K562 (cell line): ENCODE results near the gene VDR. TPM values are rescaled to one million over a fixed set of nuclear protein-coding genes. Genes with fewer than 3 reads are reported as not detected.

Experiments used
- E2F1 ChIP-seq: sonication (generic); formaldehyde crosslinking; IDR thresholded peaks from 2 replicates; pipeline ENCODE4 v1.8.1; 2023; ENCODE audit warnings: mild to moderate bottlenecking, missing genetic modification reagents, moderate library complexity
- ELF1 ChIP-seq: fragments of 200-800 bp; sonication (Bioruptor generic); IDR thresholded peaks from 2 replicates; pipeline ENCODE4 v1.6.1; 2016; ENCODE audit warnings: missing genetic modification characterization, missing compliant biosample characterization
- FOXA1 ChIP-seq: fragments of 450-650 bp; IDR thresholded peaks from 2 replicates; pipeline ENCODE4 v1.6.1; 2016; ENCODE audit warnings: mild to moderate bottlenecking, borderline replicate concordance
- HMG20A ChIP-seq: fragments of 450-650 bp; formaldehyde crosslinking; conservative IDR thresholded peaks from 2 replicates; pipeline ENCODE4 v1.4.0; 2020; ENCODE audit warnings: mild to moderate bottlenecking, mixed read lengths
- IRF1 ChIP-seq: sonication (generic); formaldehyde crosslinking; IDR thresholded peaks from 2 replicates; pipeline ENCODE4 v1.8.0; 2022; ENCODE audit warnings: missing genetic modification reagents, mild to moderate bottlenecking, borderline replicate concordance
- JUN ChIP-seq, 2 experiments: sonication (generic) in 1 of 2; formaldehyde crosslinking in 1 of 2; IDR thresholded peaks; 2 replicates each; pipeline versions ENCODE4 v1.6.1 to v1.8.0; 2012 to 2022; ENCODE audit warnings: borderline replicate concordance in 2 of 2, mild to moderate bottlenecking in 2 of 2, improper control_type of control experiment in 1 of 2, low read depth in 1 of 2, low read length in 1 of 2, missing genetic modification reagents in 1 of 2
- MIER1 ChIP-seq: fragments of 450-650 bp; IDR thresholded peaks from 2 replicates; pipeline ENCODE4 v1.6.1; 2016; ENCODE audit warnings: antibody characterized with exemption, mild to moderate bottlenecking, low read depth
- NR2C1 ChIP-seq, 2 experiments: fragments of 450-650 bp; IDR thresholded peaks; 2 replicates each; pipeline ENCODE4 v1.6.1; 2017; ENCODE audit warnings: mild to moderate bottlenecking in 2 of 2, antibody characterized with exemption in 1 of 2, inconsistent platforms in 1 of 2, missing compliant biosample characterization in 1 of 2, missing genetic modification characterization in 1 of 2
- NR4A1 ChIP-seq, 2 experiments: fragments of 250-450 bp in 1 of 2; fragments of 450-650 bp in 1 of 2; sonication (Bioruptor Pico) in 1 of 2; IDR thresholded peaks; 2 replicates each; pipeline versions ENCODE4 v1.4.0 to v1.6.1; 2016 to 2020; ENCODE audit warnings: mild to moderate bottlenecking in 2 of 2, missing compliant biosample characterization in 1 of 2, missing genetic modification characterization in 1 of 2, moderate library complexity in 1 of 2
- OTX1 ChIP-seq: fragments of 450-650 bp; formaldehyde crosslinking; IDR thresholded peaks from 2 replicates; pipeline ENCODE4 v1.4.0; 2022; ENCODE audit warnings: mild to moderate bottlenecking
- PCBP1 ChIP-seq: fragments of 200-400 bp; formaldehyde crosslinking; IDR thresholded peaks from 2 replicates; pipeline ENCODE4 v1.6.1; 2018; ENCODE audit warnings: mild to moderate bottlenecking, low read depth, low read length; ENCODE audit not compliant: poor library complexity, severe bottlenecking
- PHB ChIP-seq: fragments of 250-450 bp; sonication (Bioruptor Pico); IDR thresholded peaks from 2 replicates; pipeline ENCODE4 v1.5.0; 2021
- POLR2AphosphoS2 ChIP-seq: IDR thresholded peaks from 2 replicates; pipeline ENCODE4 v1.6.1; 2012; ENCODE audit warnings: low read length, improper control_type of control experiment
- SOX6 ChIP-seq: fragments of 450-650 bp; IDR thresholded peaks from 2 replicates; pipeline ENCODE4 v1.6.1; 2014; ENCODE audit warnings: mild to moderate bottlenecking
- SREBF2 ChIP-seq: sonication (generic); formaldehyde crosslinking; IDR thresholded peaks from 2 replicates; pipeline ENCODE4 v1.4.0; 2020; ENCODE audit warnings: mild to moderate bottlenecking, missing genetic modification reagents
- TCF7L2 ChIP-seq: fragments of 150-350 bp; IDR thresholded peaks from 2 replicates; pipeline ENCODE4 v1.6.1; 2016; ENCODE audit warnings: low read depth, mild to moderate bottlenecking, low read length, moderate library complexity
- ZNF717 ChIP-seq: fragments of 250-450 bp; sonication (Bioruptor Pico); IDR thresholded peaks from 2 replicates; pipeline ENCODE4 v1.5.0; 2021
- ZSCAN29 ChIP-seq: fragments of 450-650 bp; IDR thresholded peaks from 2 replicates; pipeline ENCODE4 v1.6.1; 2017
- polyA plus RNA-seq, 8 experiments: library from polyadenylated mRNA; depleted of rRNA in 4 of 8; stranded (reverse) in 5 of 8; unstranded in 3 of 8; fragments of >200 nt; fragmentation: Nextera tagmentation in 2 of 8; fragmentation: Illumina TruSeq in 1 of 8; extraction: Ambion mirVana in 2 of 8; extraction: Trizol in 1 of 8; gene quantifications; 2 replicates each; pipeline versions ENCODE4 v1.2.1 to v1.2.3, GENCODE V29; 2011 to 2014; ENCODE audit warnings: inconsistent platforms in 1 of 8, missing spikeins in 1 of 8
- total RNA-seq, 7 experiments: library from RNA; depleted of rRNA in 6 of 7; stranded (reverse); fragments of >200 nt in 6 of 7; fragmentation: Illumina TruSeq in 2 of 7; extraction: Trizol in 2 of 7; gene quantifications; 2 replicates each; pipeline versions ENCODE4 v1.2.1 to v1.2.3, GENCODE V29; 2011 to 2021; ENCODE audit warnings: low replicate concordance in 1 of 7

VDR gene
- total and polyA plus RNA-seq, 9 of the 15 experiments (the other 6 are each of a cell fraction or from before 2014, with no cell fraction given): 0.61 to 4.8 (median 2.0) TPM

- TF ChIP-seq IRF1 (CRISPR knock-in tag): no peak
- TF ChIP-seq HMG20A (CRISPR knock-in tag): no peak
- no peak for TF ChIP-seq FOXA1
- no peak for TF ChIP-seq NR2C1 (IDR thresholded peaks at IDR 0.05)
- peak; percentile 50 for TF ChIP-seq NR2C1 (tag; IDR thresholded peaks at IDR 0.05)
- TF ChIP-seq TCF7L2: no peak
- no peak for TF ChIP-seq MIER1
- TF ChIP-seq ZNF717 (CRISPR knock-in tag): no peak
- TF ChIP-seq SOX6: no peak
- TF ChIP-seq ELF1: no peak
- TF ChIP-seq PHB (CRISPR knock-in tag): no peak
- no peak for TF ChIP-seq E2F1 (CRISPR knock-in tag)
- no peak for TF ChIP-seq SREBF2 (CRISPR knock-in tag)
- no peak for TF ChIP-seq NR4A1 (CRISPR knock-in tag; IDR thresholded peaks at IDR 0.05)
- TF ChIP-seq NR4A1 (tag; IDR thresholded peaks at IDR 0.05): 0 out of 2 replicates have a peak, but pooled peaks have one; percentile 53
- TF ChIP-seq PCBP1: no peak
- TF ChIP-seq ZSCAN29: no peak
- TF ChIP-seq OTX1 (CRISPR knock-in tag): no peak
- no peak for TF ChIP-seq JUN (IDR thresholded peaks at IDR 0.05; ENCODE audit: borderline replicate concordance, low read depth, low read length)
- no peak for TF ChIP-seq JUN (CRISPR knock-in tag; IDR thresholded peaks at IDR 0.05; ENCODE audit: borderline replicate concordance)
- TF ChIP-seq POLR2AphosphoS2: no peak
Observed at GRCh38 chr12:47851303-47851952, 53.4 kb downstream of the VDR start (continued).
